Skeletal muscle tissue (tissue), 4 donors: Measurements from ENCODE around the gene KCNG1. TPM values are rescaled to one million over a fixed set of nuclear protein-coding genes. Genes with fewer than 3 reads are reported as not detected.

Experiments used
- H3K27ac ChIP-seq: one replicate; pipeline ENCODE4 v1.7.0; 2013; ENCODE audit warnings: mild to moderate bottlenecking, low read depth, low read length, inconsistent platforms
- H3K27me3 ChIP-seq, 3 donors: one replicate each; pipeline ENCODE4 v1.7.0; 2013; ENCODE audit warnings: low read length in 3 of 3; ENCODE audit not compliant: control insufficient read depth in 3 of 3, insufficient read depth in 3 of 3
- H3K36me3 ChIP-seq, 3 donors: one replicate each; pipeline ENCODE4 v1.7.0; 2013; ENCODE audit warnings: low read length in 3 of 3; ENCODE audit not compliant: control insufficient read depth in 3 of 3, insufficient read depth in 3 of 3
- H3K4me1 ChIP-seq, 3 donors: one replicate each; pipeline ENCODE4 v1.7.0; 2013; ENCODE audit warnings: low read length in 3 of 3, mild to moderate bottlenecking in 3 of 3; ENCODE audit not compliant: control insufficient read depth in 3 of 3, insufficient read depth in 3 of 3
- H3K4me3 ChIP-seq, 3 donors: one replicate each; pipeline ENCODE4 v1.7.0; 2013; ENCODE audit warnings: low read length in 3 of 3
- H3K9ac ChIP-seq, 3 donors: one replicate each; pipeline ENCODE4 v1.7.0; 2013; ENCODE audit warnings: low read length in 3 of 3, mild to moderate bottlenecking in 3 of 3, moderate library complexity in 2 of 3, low read depth in 1 of 3
- H3K9me3 ChIP-seq, 3 donors: one replicate each; pipeline ENCODE4 v1.7.0; 2013; ENCODE audit warnings: low read length in 3 of 3; ENCODE audit not compliant: control insufficient read depth in 3 of 3
- total RNA-seq: library from RNA; depleted of rRNA; stranded (reverse); fragments of >200 nt; gene quantifications from one replicate; pipeline ENCODE4 v1.2.3, GENCODE V29; 2014
- donor health status: Osteomylitis.

KCNG1 gene
- total RNA-seq, 1 donor from 2014 or later = 0.52 TPM

GRCh38 chr20:50992733-50993457 is 30.0 kb downstream of the KCNG1 start:
- no peaks in the 10 kb centered on the region for H3K36me3 ChIP-seq
- H3K9me3 ChIP-seq = no peaks in the 10 kb centered on the region
- no peak overlapping the region for H3K9ac ChIP-seq
- H3K4me3 ChIP-seq = no peak overlapping the region
- H3K27ac ChIP-seq = no peak overlapping the region
- no peaks in the 10 kb centered on the region for H3K4me1 ChIP-seq
- peaks cover 13 to 16% (median 13%) of the 10 kb centered on the region in 3 donors for H3K27me3 ChIP-seq

GRCh38 chr20:50992336-50992732 is 30.6 kb downstream of the KCNG1 start:
- no peaks in the 10 kb centered on the region for H3K36me3 ChIP-seq
- peaks cover 2 to 3% (median 3%) of the 10 kb centered on the region in 3 donors for H3K4me1 ChIP-seq
- H3K9ac ChIP-seq = no peak overlapping the region

GRCh38 chr20:50991076-50991475 is 31.8 kb downstream of the KCNG1 start:
- H3K9ac ChIP-seq = no peak overlapping the region
- H3K27ac ChIP-seq = no peak overlapping the region
- H3K4me3 ChIP-seq = no peak overlapping the region
- peaks cover 8 to 19% (median 11%) of the 10 kb centered on the region in 3 donors for H3K27me3 ChIP-seq
- H3K9me3 ChIP-seq = no peaks in the 10 kb centered on the region
- peaks cover 2 to 3% (median 3%) of the 10 kb centered on the region in 3 donors for H3K4me1 ChIP-seq
- no peaks in the 10 kb centered on the region for H3K36me3 ChIP-seq

More at GRCh38 chr20:50992336-50992732, 30.6 kb downstream of the KCNG1 start:
- H3K4me3 ChIP-seq = no peak overlapping the region
- no peaks in the 10 kb centered on the region for H3K9me3 ChIP-seq
- no peak overlapping the region for H3K27ac ChIP-seq
- peaks cover 10 to 16% (median 13%) of the 10 kb centered on the region in 3 donors for H3K27me3 ChIP-seq

- H3K27ac ChIP-seq = no peak overlapping the region
- H3K9ac ChIP-seq = peak overlapping the region in 2 of 3 donors; percentile 12 to 26
- H3K4me1 ChIP-seq = peaks cover 2 to 3% (median 3%) of the 10 kb centered on the region in 3 donors
- H3K9me3 ChIP-seq = no peaks in the 10 kb centered on the region
- H3K4me3 ChIP-seq = peak overlapping the region in 2 of 3 donors; percentile 36 to 43
- H3K36me3 ChIP-seq = no peaks in the 10 kb centered on the region
- peaks cover 6 to 14% (median 13%) of the 10 kb centered on the region in 3 donors for H3K27me3 ChIP-seq
These were observed 35.3 kb downstream of the KCNG1 start for GRCh38 chr20:50987493-50988210.

GRCh38 chr20:50983321-50983720 is 39.6 kb downstream of the KCNG1 start:
- Histone ChIP-seq H3K4me1 (peaks cover 3 to 6% (median 3%) of the 10 kb centered on the region in 3 donors), H3K4me3 (no peak overlapping the region), H3K9ac (no peak overlapping the region), H3K27me3 (peaks cover 10 to 34% (median 28%) of the 10 kb centered on the region in 3 donors), H3K9me3 (no peaks in the 10 kb centered on the region), H3K27ac (no peak overlapping the region), H3K36me3 (no peaks in the 10 kb centered on the region)

- peaks cover 16 to 40% (median 28%) of the 10 kb centered on the region in 3 donors for H3K27me3 ChIP-seq
- no peak overlapping the region for H3K9ac ChIP-seq
- H3K36me3 ChIP-seq = no peaks in the 10 kb centered on the region
- no peak overlapping the region for H3K4me3 ChIP-seq
- no peak overlapping the region for H3K27ac ChIP-seq
- peaks cover under 1 to 5% (median under 1%) of the 10 kb centered on the region in 3 donors for H3K4me1 ChIP-seq
- no peaks in the 10 kb centered on the region for H3K9me3 ChIP-seq
These were observed 40.5 kb downstream of the KCNG1 start for GRCh38 chr20:50982363-50982762.

GRCh38 chr20:50981714-50982048 is 41.2 kb downstream of the KCNG1 start:
- Histone ChIP-seq H3K9me3 (no peaks in the 10 kb centered on the region), H3K27ac (no peak overlapping the region), H3K4me1 (peaks cover 0 to 5% (median 0%) of the 10 kb centered on the region in 3 donors), H3K4me3 (no peak overlapping the region), H3K27me3 (peaks cover 22 to 40% (median 34%) of the 10 kb centered on the region in 3 donors), H3K36me3 (no peaks in the 10 kb centered on the region), H3K9ac (no peak overlapping the region)

- Histone ChIP-seq H3K27me3 (peaks cover 22 to 41% (median 34%) of the 10 kb centered on the region in 3 donors), H3K4me3 (no peak overlapping the region)
These were observed 41.8 kb downstream of the KCNG1 start for GRCh38 chr20:50980851-50981713.

GRCh38 chr20:50980071-50980681 is 42.7 kb downstream of the KCNG1 start:
- Histone ChIP-seq H3K4me3 (no peak overlapping the region), H3K9ac (no peak overlapping the region), H3K27ac (no peak overlapping the region), H3K4me1 (peaks cover 0 to 5% (median 0%) of the 10 kb centered on the region in 3 donors), H3K36me3 (no peaks in the 10 kb centered on the region), H3K27me3 (peaks cover 22 to 44% (median 39%) of the 10 kb centered on the region in 3 donors), H3K9me3 (no peaks in the 10 kb centered on the region)

More at GRCh38 chr20:50980851-50981713, 41.8 kb downstream of the KCNG1 start:
- Histone ChIP-seq H3K4me1 (peaks cover 0 to 5% (median 0%) of the 10 kb centered on the region in 3 donors), H3K9me3 (no peaks in the 10 kb centered on the region), H3K27ac (no peak overlapping the region), H3K36me3 (no peaks in the 10 kb centered on the region), H3K9ac (no peak overlapping the region)
